ENCODE results near the gene COX5A. TPM values are rescaled to one million over a fixed set of nuclear protein-coding genes. Genes with fewer than 3 reads are reported as not detected.

COX5A gene
- total and polyA plus RNA-seq, 2 of the 13 experiments (the other 11 are each of a cell fraction or from before 2014, with no cell fraction given) = 158 to 218 TPM

DNA sequence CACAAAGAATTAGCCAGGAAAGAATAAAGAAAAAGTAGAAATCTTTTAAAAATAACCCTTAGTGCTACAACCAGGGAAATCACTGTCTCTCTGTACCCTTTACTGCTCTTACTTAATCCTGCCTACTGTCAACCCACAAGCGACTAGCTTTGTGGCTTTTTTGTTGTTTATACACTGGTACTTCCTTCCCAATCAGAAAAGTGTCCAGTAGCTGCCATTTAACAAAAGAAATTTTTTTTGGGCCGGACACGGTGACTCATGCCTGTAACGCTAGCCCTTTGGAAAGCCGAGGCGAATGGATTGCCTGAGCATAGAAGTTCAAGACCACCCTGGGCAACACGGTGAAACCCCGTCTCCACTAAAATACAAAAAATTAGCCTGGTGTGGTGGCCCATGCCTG lies 17.4 kb downstream of the COX5A start:
- Histone ChIP-seq H3K9me3 (ENCODE audit: low read length) (no peaks in the 10 kb centered on the region), H3K79me2 (ENCODE audit: insufficient read depth, low read length) (no peaks in the 10 kb centered on the region), H3K27me3 (ENCODE audit: control insufficient read depth in 1 of 2, insufficient read depth in 2 of 2, low read length in 2 of 2) (no peaks in the 10 kb centered on the region), H3K4me2 (ENCODE audit: low read depth, low read length) (no peak overlapping the region), H3K36me3 (replicated peaks in 1 of 2; ENCODE audit: control insufficient read depth in 1 of 2, insufficient read depth in 2 of 2, low read length in 2 of 2) (peaks cover 17 to 60% of the 10 kb centered on the region in 2 experiments), H3K27ac (ENCODE audit: extremely low read length, insufficient read depth, low read length) (no peak overlapping the region), H3K4me3 (replicated peaks in 1 of 3; ENCODE audit: insufficient read depth in 1 of 3, low read depth in 2 of 3, low read length in 3 of 3) (no peak overlapping the region), H2AFZ (ENCODE audit: low read length) (no peak overlapping the region), H3K9ac (ENCODE audit: insufficient read depth, low read depth, low read length) (no peak overlapping the region), H3K4me1 (ENCODE audit: insufficient read depth, low read length) (no peaks in the 10 kb centered on the region), H4K20me1 (ENCODE audit: insufficient read depth, low read length) (no peaks in the 10 kb centered on the region)
- DNase-seq (ENCODE audit: low spot score) (no peak), FAIRE-seq (no peak), ATAC-seq (no peak)
- intact Hi-C loops (cut with micrococcal nuclease; ENCODE audit: unreplicated experiment) = no loop called here
- WGBS (ENCODE audit: low lambda C conversion rate) = 100% methylated on average over 8 of the region's 8 CpGs
- ChIA-PET POLR2A (no interaction called here), CTCF (ENCODE audit: low intra/inter-chr PET ratio, low total read pairs) (no interaction called here)
- no peak for TF ChIP-seq ZNF124 (CRISPR knock-in tag; IDR thresholded peaks at IDR 0.05)
- TF ChIP-seq ZXDC (CRISPR knock-in tag; IDR thresholded peaks at IDR 0.05) = no peak
- no peak for TF ChIP-seq BRCA1 (CRISPR knock-in tag; IDR thresholded peaks at IDR 0.05)
- no peak for TF ChIP-seq TBX3 (IDR thresholded peaks at IDR 0.05; ENCODE audit: borderline replicate concordance)
- no peak for TF ChIP-seq ZNF552 (CRISPR knock-in tag; IDR thresholded peaks at IDR 0.05; ENCODE audit: borderline replicate concordance)
- TF ChIP-seq ZNF788 (CRISPR knock-in tag; IDR thresholded peaks at IDR 0.05; ENCODE audit: borderline replicate concordance) = no peak
- TF ChIP-seq ZNF510 (CRISPR knock-in tag; IDR thresholded peaks at IDR 0.05; ENCODE audit: low read depth) = no peak
- TF ChIP-seq, protein P1, sequence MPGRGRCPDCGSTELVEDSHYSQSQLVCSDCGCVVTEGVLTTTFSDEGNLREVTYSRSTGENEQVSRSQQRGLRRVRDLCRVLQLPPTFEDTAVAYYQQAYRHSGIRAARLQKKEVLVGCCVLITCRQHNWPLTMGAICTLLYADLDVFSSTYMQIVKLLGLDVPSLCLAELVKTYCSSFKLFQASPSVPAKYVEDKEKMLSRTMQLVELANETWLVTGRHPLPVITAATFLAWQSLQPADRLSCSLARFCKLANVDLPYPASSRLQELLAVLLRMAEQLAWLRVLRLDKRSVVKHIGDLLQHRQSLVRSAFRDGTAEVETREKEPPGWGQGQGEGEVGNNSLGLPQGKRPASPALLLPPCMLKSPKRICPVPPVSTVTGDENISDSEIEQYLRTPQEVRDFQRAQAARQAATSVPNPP (CRISPR knock-in tag; IDR thresholded peaks at IDR 0.05) = no peak
- TF ChIP-seq AKAP8 (CRISPR knock-in tag; IDR thresholded peaks at IDR 0.05) = no peak
- no peak for TF ChIP-seq ZNF225 (CRISPR knock-in tag; IDR thresholded peaks at IDR 0.05)
- TF ChIP-seq NCOA2 (CRISPR knock-in tag; IDR thresholded peaks at IDR 0.05) = no peak
- TF ChIP-seq POLR2AphosphoS5 (IDR thresholded peaks at IDR 0.05; ENCODE audit: low read depth, low read length) = no peak
- TF ChIP-seq REPIN1 (CRISPR knock-in tag; IDR thresholded peaks at IDR 0.05; ENCODE audit: borderline replicate concordance, low read depth) = no peak
- no peak for TF ChIP-seq YEATS4 (CRISPR knock-in tag; IDR thresholded peaks at IDR 0.05; ENCODE audit: borderline replicate concordance)
- TF ChIP-seq ATF7-NPFF (CRISPR knock-in tag; IDR thresholded peaks at IDR 0.05; ENCODE audit: low read depth) = no peak
- no peak for TF ChIP-seq HIVEP1 (CRISPR knock-in tag; IDR thresholded peaks at IDR 0.05)
- BruUV-seq (replicated peaks) = no TSS peak
- in situ Hi-C loops (cut with HindIII; ENCODE audit: extremely low pct_ligation_motif_present, low pct_unique_long_range_greater_than_20kb) = no loop called here

Measured in HepG2 (cell line).